Measurements from ENCODE around the gene ATP6V1G1.

GRCh38 chr9:114552706-114553105, 34.9 kb upstream of the ATP6V1G1 start:
- no peak for TF ChIP-seq GATA2 (IDR thresholded peaks at IDR 0.05; ENCODE audit: low read depth, low read length)
- TF ChIP-seq GATA3 (IDR thresholded peaks at IDR 0.05; ENCODE audit: low read depth, low read length): no peak

Measured in SH-SY5Y (cell line).